ENCODE results near the gene SHQ1. TPM values are rescaled to one million over a fixed set of nuclear protein-coding genes. Genes with fewer than 3 reads are reported as not detected.

Gene SHQ1
- total RNA-seq, result 19.7 and 20.6 TPM in 2 replicates
- 5.9 and 7.3 TPM in 2 replicates for polyA plus RNA-seq
- 7.9 and 8.1 TPM in 2 replicates for polyA plus RNA-seq (2011; cell fraction: cytosol; rRNA removed)
- 7.2 and 8.7 TPM in 2 replicates for polyA plus RNA-seq (2011; cell fraction: nucleus; rRNA removed)
- 14.8 and 16.5 TPM in 2 replicates for polyA plus RNA-seq (2012)
- 8.3 and 13.7 TPM in 2 replicates for polyA minus RNA-seq
- polyA minus RNA-seq (2011; cell fraction: cytosol; rRNA and poly(A)+ RNA removed), result 7.0 TPM
- polyA minus RNA-seq (2011; cell fraction: nucleus; rRNA and poly(A)+ RNA removed), result 11.9 and 23.4 TPM in 2 replicates
- percentile 70 among the genes with signal in this experiment for Bru-seq, nascent RNA
- BruChase-seq, experiment 1, labeled RNA remaining after a 6-hour chase, result percentile 64 among the genes with signal in this experiment
- BruChase-seq, experiment 2, labeled RNA remaining after a 2-hour chase, result percentile 71 among the genes with signal in this experiment
- long read RNA-seq, transcript SHQ1-201 (11 exons, 2,879 nt), result major isoform, 47 of 62 reads
- long read RNA-seq, partial matches to known transcripts, result 4 of 62 reads
- long read RNA-seq, other reads (novel, unspliced or antisense), result 11 of 62 reads

GRCh38 chr3:72847751-72848702, at the start of gene SHQ1:
TSS of gene SHQ1 (minus strand) at chr3:72848445. CDS start at chr3:72848340, 105 bp downstream.
- intact Hi-C loops (cut with micrococcal nuclease) (loop anchor here (2.0 to 5.0 kb wide), 2 partner anchors 89 to 149 kb away; partner anchors contain the start of gene PPP4R2), dilution Hi-C loops (cut with MboI; ENCODE audit: extremely low pct_ligation_motif_present, low sequenced_read_pairs) (no loop called here)
- ChIA-PET CTCF (interaction anchor here (0.8 to 5.0 kb wide), 6 partner anchors 26 to 892 kb away, joined by 3 to 166 read pairs (median 6); partner anchors contain the start of gene GXYLT2), POLR2A (interaction anchor here (0.6 kb wide), 1 partner anchor 12 kb away, joined by 3 read pairs; no protein-coding TSS in a partner anchor)
- FAIRE-seq (peak; percentile 86), DNase-seq (ENCODE audit: low read depth, low spot score) (peak; percentile 93)
- Histone ChIP-seq H3K9me1 (replicated peaks; ENCODE audit: control insufficient read depth, extremely low read depth, insufficient read depth, low read length) (no peaks in the 10 kb centered on the region), H2AFZ (ENCODE audit: low read depth, low read length) (peak within 1 kb of the TSS; percentile 97), H3K4me2 (ENCODE audit: insufficient read depth, low read length) (peak within 1 kb of the TSS; percentile 98), H3K36me3 (ENCODE audit: control insufficient read depth in 2 of 2, extremely low read depth in 1 of 2, insufficient read depth in 2 of 2, low read length in 2 of 2) (no peaks in the 10 kb centered on the region), H3K79me2 (ENCODE audit: control insufficient read depth, insufficient read depth, low read length) (peaks cover 18% of the 10 kb centered on the region), H3K9me3 (replicated peaks; ENCODE audit: control insufficient read depth, insufficient read depth, low read length) (no peaks in the 10 kb centered on the region), H4K20me1 (replicated peaks; ENCODE audit: control insufficient read depth, extremely low read depth, insufficient read depth, low read length) (no peaks in the 10 kb centered on the region), H3K4me1 (ENCODE audit: control insufficient read depth, extremely low read depth, insufficient read depth, low read length) (peaks cover 16% of the 10 kb centered on the region), H3K4me3 (replicated peaks in 1 of 3; ENCODE audit: insufficient read depth in 1 of 3, low read depth in 1 of 3, low read length in 3 of 3) (peak within 1 kb of the TSS; percentile 46 to 77 (median 76)), H3K27me3 (ENCODE audit: control insufficient read depth in 2 of 2, insufficient read depth in 2 of 2, low read length in 2 of 2) (no peaks in the 10 kb centered on the region), H3K27ac (ENCODE audit: insufficient read depth, low read depth, low read length) (peak within 1 kb of the TSS; percentile 4), H3K9ac (replicated peaks; ENCODE audit: extremely low read depth, insufficient read depth, low read length) (peak within 1 kb of the TSS; percentile 33)
- TF ChIP-seq MYC (IDR thresholded peaks at IDR 0.05; ENCODE audit: low read depth, low read length) (no peak), MAX (IDR thresholded peaks at IDR 0.05; ENCODE audit: insufficient read depth, insufficient read length) (peak; percentile 54), GATA2 (IDR thresholded peaks at IDR 0.05; ENCODE audit: insufficient read depth, insufficient read length, low read depth, low read length) (no peak), EZH2 (IDR thresholded peaks at IDR 0.05; ENCODE audit: borderline replicate concordance, low read depth, low read length, severe bottlenecking) (no peak), POLR2AphosphoS5 (IDR thresholded peaks at IDR 0.05; ENCODE audit: insufficient read depth, low read depth, low read length) (peak; percentile 54), FOS (IDR thresholded peaks at IDR 0.05; ENCODE audit: borderline replicate concordance, insufficient read depth, low read length) (no peak), POLR2A (IDR thresholded peaks at IDR 0.05; ENCODE audit: low read depth, low read length) (peak; percentile 67)
- TSS peak; percentile 56 for BruUV-seq (replicated peaks)

Measured in endothelial cell of umbilical vein (primary cell).